Ascending aorta (tissue), 2 donors: ENCODE data around the gene ANO7. TPM values are rescaled to one million over a fixed set of nuclear protein-coding genes. Genes with fewer than 3 reads are reported as not detected.

Experiments used
- DNase-seq, 2 donors: peaks; one replicate each; pipeline ENCODE4 v3.0.0-alpha.2; 2019; ENCODE audit warnings: low spot score in 2 of 2
- H3K27ac ChIP-seq, 2 donors: fragments of 200-600 bp; sonication (generic); one replicate each; pipeline ENCODE4 v1.5.1; 2016 to 2017; ENCODE audit warnings: mild to moderate bottlenecking in 1 of 2
- H3K27me3 ChIP-seq: fragments of 200-600 bp; sonication (generic); one replicate; pipeline ENCODE4 v1.5.1; 2017
- H3K36me3 ChIP-seq, 2 donors: fragments of 200-600 bp; sonication (generic); one replicate each; pipeline ENCODE4 v1.5.1; 2016
- H3K4me1 ChIP-seq, 2 donors: fragments of 200-600 bp; sonication (generic); one replicate each; pipeline ENCODE4 v1.5.1; 2016 to 2017; ENCODE audit warnings: mild to moderate bottlenecking in 1 of 2
- H3K4me3 ChIP-seq, 2 donors: fragments of 200-600 bp; sonication (generic); one replicate each; pipeline ENCODE4 v1.5.1; 2016 to 2017; ENCODE audit warnings: mild to moderate bottlenecking in 1 of 2
- H3K9me3 ChIP-seq, 2 donors: fragments of 200-600 bp; sonication (generic); one replicate each; pipeline ENCODE4 v1.5.1; 2016
- CTCF ChIP-seq, 3 experiments: fragments of 200-600 bp in 2 of 3; fragments of 450-650 bp in 1 of 3; sonication (generic) in 2 of 3; IDR thresholded peaks; one replicate each; pipeline ENCODE4 v1.5.1; 2016 to 2019; ENCODE audit warnings: antibody characterized with exemption in 3 of 3, mild to moderate bottlenecking in 1 of 3, moderate library complexity in 1 of 3
- intact Hi-C: fragments of 100-400 bp; cut with DNase I; formaldehyde crosslinking; loops from one replicate; pipeline ENCODE4 v1.15.1; 2023
- total RNA-seq: library from RNA; depleted of rRNA; stranded (reverse); fragments of >200 nt; gene quantifications from one replicate; pipeline ENCODE4 v1.1.0, GENCODE V29; 2016

Gene ANO7
- total RNA-seq, 1 donor from 2014 or later, result 0.43 TPM

- DNase-seq, result no peak
- intact Hi-C loops, result no loop called here
- H3K27me3 ChIP-seq, result no peaks in the 10 kb centered on the region
- H3K4me1 ChIP-seq, result no peaks in the 10 kb centered on the region
- H3K36me3 ChIP-seq, result peaks cover 97 to 100% of the 10 kb centered on the region in 2 donors
- no peak for TF ChIP-seq CTCF (IDR thresholded peaks at IDR 0.05)
- no peaks in the 10 kb centered on the region for H3K9me3 ChIP-seq
- H3K27ac ChIP-seq, result no peak overlapping the region
- no peak overlapping the region for H3K4me3 ChIP-seq
Measured at GRCh38 chr2:241235859-241236593, 47.5 kb downstream of the ANO7 start.

- Histone ChIP-seq H3K27me3 (no peaks in the 10 kb centered on the region), H3K4me1 (no peaks in the 10 kb centered on the region), H3K4me3 (no peak overlapping the region), H3K9me3 (no peaks in the 10 kb centered on the region), H3K36me3 (peaks cover 95 to 97% of the 10 kb centered on the region in 2 donors), H3K27ac (no peak overlapping the region)
- no peak for DNase-seq
- no peak for TF ChIP-seq CTCF (IDR thresholded peaks at IDR 0.05)
- intact Hi-C loops, result no loop called here
Measured at GRCh38 chr2:241237047-241237446, 48.6 kb downstream of the ANO7 start.

GRCh38 chr2:241237949-241238371 lies 49.5 kb downstream of the ANO7 start:
- Histone ChIP-seq H3K27me3 (no peaks in the 10 kb centered on the region), H3K4me3 (no peak overlapping the region), H3K9me3 (no peaks in the 10 kb centered on the region), H3K27ac (no peak overlapping the region), H3K36me3 (peaks cover 95 to 97% of the 10 kb centered on the region in 2 donors), H3K4me1 (no peaks in the 10 kb centered on the region)
- DNase-seq, result no peak
- intact Hi-C loops, result no loop called here
- no peak for TF ChIP-seq CTCF (IDR thresholded peaks at IDR 0.05)

GRCh38 chr2:241238693-241239198 lies 50.3 kb downstream of the ANO7 start:
- Histone ChIP-seq H3K4me3 (no peak overlapping the region), H3K27me3 (no peaks in the 10 kb centered on the region), H3K9me3 (no peaks in the 10 kb centered on the region), H3K27ac (no peak overlapping the region), H3K4me1 (no peaks in the 10 kb centered on the region), H3K36me3 (peaks cover 95 to 97% of the 10 kb centered on the region in 2 donors)
- no peak for DNase-seq
- intact Hi-C loops, result no loop called here
- TF ChIP-seq CTCF (IDR thresholded peaks at IDR 0.05), result no peak

GRCh38 chr2:241239552-241240202 lies 51.2 kb downstream of the ANO7 start:
- intact Hi-C loops, result no loop called here
- H3K4me3 ChIP-seq, result no peak overlapping the region
- H3K27ac ChIP-seq, result no peak overlapping the region
- H3K27me3 ChIP-seq, result no peaks in the 10 kb centered on the region
- no peaks in the 10 kb centered on the region for H3K9me3 ChIP-seq
- DNase-seq, result no peak
- peaks cover 96 to 97% of the 10 kb centered on the region in 2 donors for H3K36me3 ChIP-seq
- TF ChIP-seq CTCF (IDR thresholded peaks at IDR 0.05), result no peak
- H3K4me1 ChIP-seq, result no peaks in the 10 kb centered on the region
